ENCODE data around the gene CATSPER3. TPM values are rescaled to one million over a fixed set of nuclear protein-coding genes. Genes with fewer than 3 reads are reported as not detected.
A peak's percentile ranks its signal among the peaks of the same experiment; 100 is the strongest.

Gene CATSPER3
- total and polyA plus RNA-seq, 9 donors, result 0.36 to 0.85 (median 0.57) TPM

DNA sequence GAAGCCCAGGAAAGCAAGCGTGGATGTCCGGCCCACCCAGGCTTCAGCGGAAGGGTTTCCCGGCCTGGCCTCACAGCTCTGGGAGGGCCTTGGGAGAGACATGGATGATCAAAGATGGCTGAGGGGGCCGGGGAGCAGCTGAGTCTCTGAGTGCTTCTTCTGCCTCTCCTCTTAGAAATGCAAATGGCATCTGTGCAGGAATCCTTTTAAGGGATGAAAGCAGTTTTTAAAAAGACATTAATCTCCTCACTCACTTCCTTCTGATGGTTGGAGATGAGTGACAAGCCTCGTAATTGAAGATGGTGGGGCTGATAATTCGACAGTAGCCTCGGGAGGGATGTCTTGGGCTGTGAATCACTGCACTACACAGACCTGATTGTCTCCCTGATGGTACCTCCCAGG, 90.6 kb downstream of the CATSPER3 start:
- WGBS, 3 donors, result 57 to 66% (median 65%) methylated on average over 8 of the region's 8 CpGs

DNA sequence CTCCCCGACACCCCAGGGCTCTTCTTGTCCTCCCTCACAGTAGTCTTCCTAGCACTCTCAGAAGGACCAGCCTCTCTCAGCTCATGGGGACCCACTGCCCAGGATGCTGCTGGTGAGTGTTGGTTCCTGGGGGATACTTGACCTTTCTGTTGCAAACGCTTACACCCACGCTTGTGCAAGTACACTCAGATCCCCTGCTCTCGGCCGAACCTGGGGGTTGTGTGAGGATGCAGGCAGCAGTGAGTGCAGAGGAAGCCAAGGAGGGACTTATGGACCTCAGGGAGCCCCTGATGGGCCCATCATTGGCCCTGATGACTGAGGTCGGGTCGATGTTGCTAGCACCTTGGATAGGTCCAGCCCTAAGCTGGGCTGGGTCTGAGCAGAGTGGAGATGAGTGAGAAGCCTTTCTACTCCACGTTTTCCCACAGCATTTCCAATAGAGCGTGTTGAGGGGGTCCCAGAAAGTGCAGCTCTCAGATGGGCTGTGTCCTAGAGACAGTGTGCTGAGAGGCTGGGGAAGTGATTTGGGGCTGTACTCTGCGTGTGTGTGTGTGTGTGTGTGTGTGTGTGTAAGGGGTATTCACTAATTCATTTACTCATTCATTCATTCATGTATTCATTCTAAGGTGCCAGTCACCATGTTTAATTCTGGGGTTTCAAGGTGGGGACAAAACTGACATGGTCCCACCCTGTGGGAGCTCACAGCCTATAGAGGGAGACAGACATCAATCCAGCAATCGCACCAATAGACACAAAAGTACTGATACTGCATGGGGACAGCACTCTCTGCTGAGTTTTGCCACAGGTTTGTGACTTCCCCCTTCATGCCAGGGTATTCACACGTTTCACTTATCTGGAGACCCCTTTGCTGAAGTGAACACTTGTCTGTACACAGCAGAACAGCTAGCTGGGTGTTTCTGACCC, 91.6 kb downstream of the CATSPER3 start:
- intact Hi-C loops (cut with DNase I), result no loop called here
- no peaks in the 10 kb centered on the region for H3K9me3 ChIP-seq
- DNase-seq, result no peak
- WGBS, 3 donors, result 66 to 67% (median 66%) methylated on average over 12 of the region's 12 CpGs
- no peaks in the 10 kb centered on the region for H3K4me1 ChIP-seq (ENCODE audit: insufficient read depth)
- H3K27ac ChIP-seq, result no peak overlapping the region
- TF ChIP-seq POLR2A (IDR thresholded peaks at IDR 0.05) (no peak), EP300 (IDR thresholded peaks at IDR 0.05) (no peak), CTCF (IDR thresholded peaks at IDR 0.05) (no peak)
- H3K4me3 ChIP-seq, result no peak overlapping the region
- H3K36me3 ChIP-seq, result no peaks in the 10 kb centered on the region
- no peaks in the 10 kb centered on the region for H3K27me3 ChIP-seq

More for the DNA sequence above, 90.6 kb downstream of the CATSPER3 start:
- intact Hi-C loops (cut with DNase I), result no loop called here
- no peak for TF ChIP-seq POLR2A (IDR thresholded peaks at IDR 0.05)
- no peak for TF ChIP-seq EP300 (IDR thresholded peaks at IDR 0.05)
- no peak for TF ChIP-seq CTCF (IDR thresholded peaks at IDR 0.05)
- Histone ChIP-seq H3K36me3 (no peaks in the 10 kb centered on the region), H3K27ac (no peak overlapping the region), H3K4me1 (ENCODE audit: insufficient read depth) (no peaks in the 10 kb centered on the region), H3K27me3 (no peaks in the 10 kb centered on the region), H3K4me3 (no peak overlapping the region), H3K9me3 (no peaks in the 10 kb centered on the region)
- no peak for DNase-seq

DNA sequence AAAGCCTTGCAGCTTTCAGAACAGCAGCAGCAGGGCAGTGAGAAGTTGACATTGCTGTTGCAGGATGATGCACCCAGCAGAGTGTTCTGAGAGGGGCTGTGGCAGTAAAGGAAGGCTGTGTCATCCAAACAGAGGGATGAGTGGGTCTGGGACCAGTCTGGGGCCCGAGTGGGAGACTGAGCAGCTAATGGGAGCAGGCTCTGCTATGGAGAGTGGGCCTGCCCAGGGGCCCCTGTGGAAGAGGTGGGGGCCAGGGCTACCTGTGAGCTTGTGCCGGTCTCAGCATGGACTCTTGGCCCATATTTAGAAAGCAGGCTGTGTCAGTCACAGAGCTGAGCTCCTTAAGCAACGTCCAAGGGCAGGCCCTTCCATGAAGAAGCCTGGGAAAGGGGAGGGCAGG, 92.3 kb downstream of the CATSPER3 start:
- TF ChIP-seq POLR2A (IDR thresholded peaks at IDR 0.05) (no peak), CTCF (IDR thresholded peaks at IDR 0.05) (no peak), EP300 (IDR thresholded peaks at IDR 0.05) (no peak)
- intact Hi-C loops (cut with DNase I), result no loop called here
- Histone ChIP-seq H3K4me1 (ENCODE audit: insufficient read depth) (no peaks in the 10 kb centered on the region), H3K27me3 (no peaks in the 10 kb centered on the region), H3K27ac (no peak overlapping the region), H3K9me3 (no peaks in the 10 kb centered on the region), H3K4me3 (no peak overlapping the region), H3K36me3 (no peaks in the 10 kb centered on the region)
- WGBS, 3 donors, result 61 to 76% (median 63%) methylated on average over 3 of the region's 3 CpGs
- DNase-seq, result no peak

DNA sequence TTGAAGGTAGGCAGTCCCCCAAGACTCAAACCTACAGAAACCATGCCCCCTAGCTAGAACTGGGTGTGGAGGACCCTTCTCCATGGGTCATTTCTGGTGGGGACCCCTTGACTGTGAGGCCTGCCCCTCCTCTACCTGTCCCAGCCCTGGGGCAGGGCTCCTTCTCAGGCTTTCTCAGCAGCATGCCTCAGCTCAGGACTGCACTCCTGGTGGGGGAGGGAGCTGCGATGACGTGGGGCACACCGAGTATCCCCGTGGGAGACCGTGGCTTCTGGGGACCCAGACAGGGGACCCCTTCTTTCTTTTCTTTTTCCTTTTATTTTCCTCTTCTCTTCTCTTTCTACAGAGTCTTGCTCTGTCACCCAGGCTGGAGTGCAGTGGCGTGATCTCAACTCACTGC, 93.3 kb downstream of the CATSPER3 start:
- H3K27me3 ChIP-seq, result no peaks in the 10 kb centered on the region
- H3K4me3 ChIP-seq, result no peak overlapping the region
- H3K36me3 ChIP-seq, result no peaks in the 10 kb centered on the region
- no peak overlapping the region for H3K27ac ChIP-seq
- H3K4me1 ChIP-seq (ENCODE audit: insufficient read depth), result no peaks in the 10 kb centered on the region
- intact Hi-C loops (cut with DNase I), result no loop called here
- 92 to 97% (median 93%) methylated on average over 6 of the region's 6 CpGs for WGBS, 3 donors
- DNase-seq, result no peak
- H3K9me3 ChIP-seq, result no peaks in the 10 kb centered on the region
- TF ChIP-seq POLR2A (IDR thresholded peaks at IDR 0.05) (no peak), CTCF (IDR thresholded peaks at IDR 0.05) (no peak), EP300 (IDR thresholded peaks at IDR 0.05) (no peak)

MicroRNA genes within 50 kb of the gene (microRNA counts, 767-probe panel; counts per million panel counts)
- 530 counts per million, percentile 78 among the panel's probes with 10 or more counts for microRNA hsa-miR-4461

Small RNAs within 50 kb of the gene (microRNA-seq; reads per million reads assigned to microRNA genes)
- gene MIR4461, result 0 reads per million in 3 donors

Small RNAs within 50 kb of the gene (small RNA-seq; reads per million reads assigned to genes)
- gene MIR4461, result not detected
- not detected for gene MTND3P25
- gene MTND4LP30, result not detected

Other genes starting within 250 kb of the CATSPER3 start
- gene CAMLG, start 229.4 kb upstream of the CATSPER3 start, total RNA-seq, result 10 to 100 TPM; 40.6 to 78.5 (median 65.3) TPM
- 10 to 100 TPM; 84.6 to 91.9 TPM for gene CAMLG, start 229.4 kb upstream of the CATSPER3 start, polyA plus RNA-seq
- gene DDX46, start 209.1 kb upstream of the CATSPER3 start, total RNA-seq, result 10 to 100 TPM; 27.4 to 54.7 (median 41.1) TPM
- gene DDX46, start 209.1 kb upstream of the CATSPER3 start, polyA plus RNA-seq, result 10 to 100 TPM; 17.8 to 37.1 TPM
- 10 to 100 TPM; 34.5 to 46.8 (median 36.8) TPM for gene C5orf24, start 121.9 kb upstream of the CATSPER3 start, total RNA-seq
- 10 to 100 TPM; 20.0 to 34.1 TPM for gene C5orf24, start 121.9 kb upstream of the CATSPER3 start, polyA plus RNA-seq
- gene TXNDC15, start 93.5 kb upstream of the CATSPER3 start, total RNA-seq, result 10 to 100 TPM; 55.3 to 75.0 (median 70.9) TPM
- gene TXNDC15, start 93.5 kb upstream of the CATSPER3 start, polyA plus RNA-seq, result 100 to 1,000 TPM in 1 of 2 donors, 10 to 100 TPM in 1; 77.9 to 150 TPM
- gene PCBD2, start 62.8 kb upstream of the CATSPER3 start, total RNA-seq, result 10 to 100 TPM in 3 of 7 donors, 1 to 10 TPM in 4; 5.7 to 13.1 (median 9.5) TPM
- gene PCBD2, start 62.8 kb upstream of the CATSPER3 start, polyA plus RNA-seq, result 1 to 10 TPM; 4.5 to 8.2 TPM
- 1 to 10 TPM in 2 of 7 donors, under 1 TPM in 4, not detected in 1; 0.11 to 3.1 (median 0.76) TPM for gene PITX1, start 66.3 kb downstream of the CATSPER3 start, total RNA-seq
- under 1 TPM; 0.12 to 0.45 TPM for gene PITX1, start 66.3 kb downstream of the CATSPER3 start, polyA plus RNA-seq

Measured in ovary (tissue), 9 donors.